MM.1S (cell line): ENCODE data around the gene DIPK1C.

Experiments
- DNase-seq: peaks from one replicate; pipeline ENCODE4 v3.0.0-alpha.2; 2015
- H2AFZ ChIP-seq: fragments of 300-600 bp; sonication (generic); 2 replicates; pipeline ENCODE4 v1.6.0; 2016; ENCODE audit warnings: antibody characterized with exemption, low read length
- H3F3A ChIP-seq: fragments of 300-600 bp; sonication (generic); 2 replicates; pipeline ENCODE4 v1.6.1; 2016; ENCODE audit warnings: mild to moderate bottlenecking, antibody characterized with exemption, low read length, moderate library complexity, mixed read lengths; ENCODE audit not compliant: insufficient read depth
- H3K27ac ChIP-seq: fragments of 300-600 bp; sonication (generic); 2 replicates; pipeline ENCODE4 v1.5.1; 2016; ENCODE audit warnings: mild to moderate bottlenecking, low read length
- H3K27me3 ChIP-seq: fragments of 300-600 bp; sonication (generic); replicated peaks from 2 replicates; pipeline ENCODE4 v1.6.0; 2016; ENCODE audit warnings: low read length; ENCODE audit not compliant: insufficient read depth
- H3K36me3 ChIP-seq: fragments of 300-600 bp; sonication (generic); replicated peaks from 2 replicates; pipeline ENCODE4 v1.6.1; 2016; ENCODE audit warnings: mild to moderate bottlenecking, low read length, mixed read lengths; ENCODE audit not compliant: insufficient read depth
- H3K4me1 ChIP-seq: fragments of 300-600 bp; sonication (generic); 2 replicates; pipeline ENCODE4 v1.6.1; 2016; ENCODE audit warnings: low read length, mixed read lengths
- H3K4me2 ChIP-seq: fragments of 300-600 bp; sonication (generic); 2 replicates; pipeline ENCODE4 v1.6.0; 2016; ENCODE audit warnings: low read depth, low read length
- H3K4me3 ChIP-seq: fragments of 300-600 bp; sonication (generic); 2 replicates; pipeline ENCODE4 v1.5.1; 2016; ENCODE audit warnings: low read length, mixed read lengths
- H3K79me2 ChIP-seq: fragments of 300-600 bp; sonication (generic); 2 replicates; pipeline ENCODE4 v1.6.1; 2016; ENCODE audit warnings: mixed run types, low read length, mixed read lengths
- H3K9ac ChIP-seq: fragments of 300-600 bp; sonication (generic); 2 replicates; pipeline ENCODE4 v1.6.1; 2016; ENCODE audit warnings: low read length, mixed read lengths
- H3K9me2 ChIP-seq: fragments of 300-600 bp; sonication (generic); replicated peaks from 2 replicates; pipeline ENCODE4 v1.6.1; 2016; ENCODE audit warnings: mild to moderate bottlenecking, low read length, mixed read lengths; ENCODE audit not compliant: insufficient read depth
- H3K9me3 ChIP-seq: fragments of 300-600 bp; sonication (generic); replicated peaks from 2 replicates; pipeline ENCODE4 v1.6.1; 2016; ENCODE audit warnings: mild to moderate bottlenecking, low read length, mixed read lengths; ENCODE audit not compliant: insufficient read depth
- H4K20me1 ChIP-seq: fragments of 300-600 bp; sonication (generic); 2 replicates; pipeline ENCODE4 v1.6.1; 2016; ENCODE audit warnings: mild to moderate bottlenecking, low read length, moderate library complexity, mixed read lengths; ENCODE audit not compliant: insufficient read depth
- CTCF ChIP-seq: fragments of 300-600 bp; sonication (generic); IDR thresholded peaks from 2 replicates; pipeline ENCODE4 v1.5.1; 2016; ENCODE audit warnings: antibody characterized with exemption, low read length, mixed read lengths
- EZH2 ChIP-seq: fragments of 300-600 bp; sonication (generic); optimal IDR thresholded peaks from 2 replicates; pipeline ENCODE3; 2017; ENCODE audit warnings: low read depth, mild to moderate bottlenecking, antibody characterized with exemption, low read length, mixed read lengths
- EZH2phosphoT487 ChIP-seq: fragments of 300-600 bp; sonication (generic); IDR thresholded peaks from 2 replicates; pipeline ENCODE4 v1.6.1; 2018; ENCODE audit warnings: antibody characterized with exemption, low read length

Gene DIPK1C

GRCh38 chr18:74389991-74390390, 67.1 kb downstream of the DIPK1C start:
- TF ChIP-seq EZH2phosphoT487 (no peak), EZH2 (no peak), CTCF (no peak)

GRCh38 chr18:74389171-74389927, 67.8 kb downstream of the DIPK1C start:
- Histone ChIP-seq H3K4me3 (no peak overlapping the region), H2AFZ (no peak overlapping the region), H3K4me1 (no peaks in the 10 kb centered on the region), H3K27ac (no peak overlapping the region), H3K36me3 (no peaks in the 10 kb centered on the region), H3K27me3 (no peaks in the 10 kb centered on the region), H4K20me1 (no peaks in the 10 kb centered on the region), H3K9me2 (no peaks in the 10 kb centered on the region), H3K9ac (no peak overlapping the region), H3F3A (no peaks in the 10 kb centered on the region), H3K9me3 (no peaks in the 10 kb centered on the region), H3K4me2 (no peak overlapping the region), H3K79me2 (no peaks in the 10 kb centered on the region)
- TF ChIP-seq EZH2phosphoT487 (no peak), CTCF (no peak)
- no peak for DNase-seq

More at GRCh38 chr18:74389991-74390390, 67.1 kb downstream of the DIPK1C start:
- no peak for DNase-seq
- Histone ChIP-seq H3K9me3 (no peaks in the 10 kb centered on the region), H3K4me1 (no peaks in the 10 kb centered on the region), H3F3A (no peaks in the 10 kb centered on the region), H3K4me3 (no peak overlapping the region), H3K79me2 (no peaks in the 10 kb centered on the region), H3K27me3 (no peaks in the 10 kb centered on the region), H3K36me3 (no peaks in the 10 kb centered on the region), H3K27ac (no peak overlapping the region), H2AFZ (no peak overlapping the region), H4K20me1 (no peaks in the 10 kb centered on the region), H3K9me2 (no peaks in the 10 kb centered on the region), H3K4me2 (no peak overlapping the region), H3K9ac (no peak overlapping the region)

GRCh38 chr18:74388227-74388626, 68.9 kb downstream of the DIPK1C start:
- H3K9ac ChIP-seq, result no peak overlapping the region
- H4K20me1 ChIP-seq, result no peaks in the 10 kb centered on the region
- H3K27me3 ChIP-seq, result no peaks in the 10 kb centered on the region
- H3K9me2 ChIP-seq, result no peaks in the 10 kb centered on the region
- TF ChIP-seq EZH2 (no peak), CTCF (no peak), EZH2phosphoT487 (no peak)
- H3K36me3 ChIP-seq, result no peaks in the 10 kb centered on the region
- H3K27ac ChIP-seq, result no peak overlapping the region
- no peaks in the 10 kb centered on the region for H3F3A ChIP-seq
- H3K4me2 ChIP-seq, result no peak overlapping the region
- DNase-seq, result no peak
- H3K4me3 ChIP-seq, result no peak overlapping the region
- H3K4me1 ChIP-seq, result no peaks in the 10 kb centered on the region
- no peaks in the 10 kb centered on the region for H3K79me2 ChIP-seq
- H2AFZ ChIP-seq, result no peak overlapping the region
- H3K9me3 ChIP-seq, result no peaks in the 10 kb centered on the region
